VCaP (cell line): ENCODE results near the gene KAT6B.

Source experiments
- H3K27ac ChIP-seq: fragments of 450-650 bp; 2 replicates; pipeline ENCODE4 v1.5.1; 2017
- CTCF ChIP-seq: fragments of 450-650 bp; conservative IDR thresholded peaks from 2 replicates; pipeline ENCODE4 v1.5.1; 2017; ENCODE audit warnings: mild to moderate bottlenecking, moderate library complexity

KAT6B gene

GRCh38 chr10:74924251-74924963 is 98.0 kb downstream of the KAT6B start:
- no peak for TF ChIP-seq CTCF
- no peak overlapping the region for H3K27ac ChIP-seq

- TF ChIP-seq CTCF: no peak
- H3K27ac ChIP-seq: no peak overlapping the region
These were observed 98.9 kb downstream of the KAT6B start for GRCh38 chr10:74925291-74925690.

- H3K27ac ChIP-seq: no peak overlapping the region
- TF ChIP-seq CTCF: no peak
These were observed 99.3 kb downstream of the KAT6B start for GRCh38 chr10:74925708-74926107.

- TF ChIP-seq CTCF: no peak
- H3K27ac ChIP-seq: no peak overlapping the region
These were observed 100.6 kb downstream of the KAT6B start for GRCh38 chr10:74926791-74927585.

GRCh38 chr10:74927701-74928100 is 101.3 kb downstream of the KAT6B start:
- no peak for TF ChIP-seq CTCF
- H3K27ac ChIP-seq: no peak overlapping the region

- no peak for TF ChIP-seq CTCF
- H3K27ac ChIP-seq: no peak overlapping the region
These were observed 102.4 kb downstream of the KAT6B start for GRCh38 chr10:74928742-74929191.

GRCh38 chr10:74929197-74929596 is 102.8 kb downstream of the KAT6B start:
- TF ChIP-seq CTCF: no peak
- H3K27ac ChIP-seq: no peak overlapping the region
